Right atrium auricular region (tissue), 2 donors: Measurements from ENCODE around the gene PPP5C. TPM values are rescaled to one million over a fixed set of nuclear protein-coding genes. Genes with fewer than 3 reads are reported as not detected.
"Not testable (repeated sequence)": the region's sequence is repeated elsewhere in the genome, so short reads cannot be mapped to it uniquely, and the experiment has no call there.

Source experiments
- DNase-seq: peaks from one replicate; pipeline ENCODE4 v3.0.0-alpha.2; 2019; ENCODE audit warnings: low spot score
- H3K27ac ChIP-seq, 2 donors: fragments of 200-600 bp; sonication (generic); 1 replicate in 1 of 2; 2 replicates in 1 of 2; pipeline ENCODE4 v1.5.1; 2016 to 2019
- H3K27me3 ChIP-seq, 2 donors: fragments of 200-600 bp; sonication (generic); one replicate each; pipeline versions ENCODE4 v1.5.1 to v1.6.0; 2017 to 2019
- H3K36me3 ChIP-seq: fragments of 200-600 bp; sonication (generic); one replicate; pipeline ENCODE4 v1.5.1; 2016
- H3K4me1 ChIP-seq, 2 donors: fragments of 200-600 bp; sonication (generic); one replicate each; pipeline versions ENCODE4 v1.5.1 to v1.6.0; 2017 to 2019
- H3K4me3 ChIP-seq, 2 donors: fragments of 200-600 bp; sonication (generic); 1 replicate in 1 of 2; 2 replicates in 1 of 2; pipeline ENCODE4 v1.5.1; 2017 to 2019; ENCODE audit warnings: mild to moderate bottlenecking in 1 of 2, moderate library complexity in 1 of 2
- H3K9me3 ChIP-seq, 2 donors: fragments of 200-600 bp; sonication (generic); one replicate each; pipeline ENCODE4 v1.5.1; 2019
- total RNA-seq, 2 donors: library from RNA; depleted of rRNA; stranded (reverse); fragments of >200 nt; gene quantifications; one replicate each; pipeline ENCODE4 v1.1.0, GENCODE V29; 2016
- TF ChIP-seq, protein P1 (sequence below), 2 donors: fragments of 200-600 bp; sonication (generic); IDR thresholded peaks; one replicate each; pipeline ENCODE4 v1.5.1; 2019; ENCODE audit warnings: antibody characterized with exemption in 2 of 2

The PPP5C gene
- total RNA-seq, 2 donors from 2014 or later: 59.1 to 84.3 TPM

DNA sequence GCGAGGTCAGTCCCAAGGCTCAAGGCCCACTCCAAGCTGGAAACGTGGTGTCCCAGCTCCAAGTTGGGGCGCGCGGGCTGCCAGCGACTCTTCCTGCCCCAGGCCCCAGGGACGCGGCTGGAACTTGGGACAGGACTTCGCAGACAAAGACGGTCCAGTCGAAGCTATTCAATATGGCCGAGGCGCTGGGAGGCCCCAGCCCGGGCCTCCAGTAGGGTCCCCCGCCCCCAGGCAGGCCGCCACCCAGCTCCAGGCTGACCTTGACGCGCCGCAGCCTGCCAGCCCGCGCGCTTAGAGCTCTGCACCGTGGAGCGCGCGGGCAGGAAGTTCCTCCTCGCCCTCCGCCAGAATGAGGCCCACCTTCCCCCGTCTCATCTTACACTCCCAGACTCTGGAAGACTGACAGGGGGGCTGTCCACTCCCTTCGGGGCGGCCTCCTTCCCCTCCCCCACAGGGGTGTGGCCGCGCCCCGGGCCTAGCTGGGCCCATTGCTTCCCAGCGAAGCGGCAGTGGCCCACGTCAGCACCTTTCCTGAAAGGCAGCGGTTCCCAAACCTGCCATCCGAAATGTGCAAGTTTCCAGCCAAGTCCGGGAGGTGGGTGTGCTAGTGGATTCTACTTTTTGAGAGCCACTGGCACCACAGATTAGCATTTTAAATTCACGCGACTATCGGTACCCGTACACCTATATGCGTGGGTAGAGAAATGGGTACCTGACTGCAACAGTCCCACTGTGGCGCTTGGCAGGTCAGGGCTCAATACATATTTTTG is 66.6 kb downstream of the PPP5C start, which contains the start of gene CCDC8:
Gene CCDC8, minus strand, starts transcription at position 303 of the 770 bp plus-strand sequence. CDS start 754 bp downstream, outside the sequence.
- Histone ChIP-seq H3K36me3 (peaks cover 6% of the 10 kb centered on the region), H3K27me3 (no peaks in the 10 kb centered on the region), H3K9me3 (no peaks in the 10 kb centered on the region), H3K4me3 (peak within 1 kb of the TSS; percentile 60), H3K27ac (peak within 1 kb of the TSS; percentile 86 to 88), H3K4me1 (peaks cover 0 to 42% of the 10 kb centered on the region in 2 donors)
- TF ChIP-seq, protein P1, sequence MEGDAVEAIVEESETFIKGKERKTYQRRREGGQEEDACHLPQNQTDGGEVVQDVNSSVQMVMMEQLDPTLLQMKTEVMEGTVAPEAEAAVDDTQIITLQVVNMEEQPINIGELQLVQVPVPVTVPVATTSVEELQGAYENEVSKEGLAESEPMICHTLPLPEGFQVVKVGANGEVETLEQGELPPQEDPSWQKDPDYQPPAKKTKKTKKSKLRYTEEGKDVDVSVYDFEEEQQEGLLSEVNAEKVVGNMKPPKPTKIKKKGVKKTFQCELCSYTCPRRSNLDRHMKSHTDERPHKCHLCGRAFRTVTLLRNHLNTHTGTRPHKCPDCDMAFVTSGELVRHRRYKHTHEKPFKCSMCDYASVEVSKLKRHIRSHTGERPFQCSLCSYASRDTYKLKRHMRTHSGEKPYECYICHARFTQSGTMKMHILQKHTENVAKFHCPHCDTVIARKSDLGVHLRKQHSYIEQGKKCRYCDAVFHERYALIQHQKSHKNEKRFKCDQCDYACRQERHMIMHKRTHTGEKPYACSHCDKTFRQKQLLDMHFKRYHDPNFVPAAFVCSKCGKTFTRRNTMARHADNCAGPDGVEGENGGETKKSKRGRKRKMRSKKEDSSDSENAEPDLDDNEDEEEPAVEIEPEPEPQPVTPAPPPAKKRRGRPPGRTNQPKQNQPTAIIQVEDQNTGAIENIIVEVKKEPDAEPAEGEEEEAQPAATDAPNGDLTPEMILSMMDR (IDR thresholded peaks at IDR 0.05): no peak
- DNase-seq: peak; percentile 85

DNA sequence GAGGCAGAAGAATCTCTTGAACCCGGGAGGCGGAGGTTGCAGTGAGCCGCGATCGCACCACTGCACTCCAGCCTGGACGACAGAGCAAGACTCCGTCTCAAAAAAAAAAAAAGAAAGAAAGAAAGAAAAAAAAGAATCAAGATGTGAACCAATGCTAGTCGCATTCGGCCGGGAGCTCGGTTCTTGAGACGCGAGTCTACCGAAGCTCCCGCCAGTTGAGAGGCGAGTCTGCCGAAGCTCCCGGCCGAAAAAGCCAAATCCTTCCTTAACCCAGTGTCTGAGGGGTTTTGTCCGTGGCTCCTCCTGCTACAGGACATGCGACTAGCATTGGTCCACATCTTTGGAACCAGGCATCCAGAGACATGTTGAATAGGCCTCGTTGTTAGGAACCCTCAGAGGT is 68.0 kb downstream of the PPP5C start:
- H3K27ac ChIP-seq, DNase-seq, H3K4me3 ChIP-seq, H3K27me3 ChIP-seq, H3K9me3 ChIP-seq, H3K36me3 ChIP-seq: not testable (repeated sequence)
- H3K4me1 ChIP-seq: peaks cover 0 to 32% of the 10 kb centered on the region in 2 donors

GRCh38 chr19:46415804-46416709 is 69.2 kb downstream of the PPP5C start:
- peaks cover 0 to 22% of the 10 kb centered on the region in 2 donors for H3K4me1 ChIP-seq
- not testable (repeated sequence) for H3K27me3 ChIP-seq, H3K36me3 ChIP-seq, H3K9me3 ChIP-seq
- peak; percentile 85 for DNase-seq
- H3K4me3 ChIP-seq: peak overlapping the region; percentile 21 to 44
- peak overlapping the region; percentile 35 to 70 for H3K27ac ChIP-seq

- Histone ChIP-seq H3K27me3 (no peaks in the 10 kb centered on the region), H3K27ac (peak overlapping the region in 1 of 2 donors; percentile 35), H3K36me3 (no peaks in the 10 kb centered on the region), H3K9me3 (no peaks in the 10 kb centered on the region), H3K4me1 (peaks cover 0 to 14% of the 10 kb centered on the region in 2 donors), H3K4me3 (no peak overlapping the region)
- DNase-seq: no peak
- TF ChIP-seq, protein P1 (IDR thresholded peaks at IDR 0.05): no peak
Observed at GRCh38 chr19:46420056-46420455, 73.2 kb downstream of the PPP5C start.

DNA sequence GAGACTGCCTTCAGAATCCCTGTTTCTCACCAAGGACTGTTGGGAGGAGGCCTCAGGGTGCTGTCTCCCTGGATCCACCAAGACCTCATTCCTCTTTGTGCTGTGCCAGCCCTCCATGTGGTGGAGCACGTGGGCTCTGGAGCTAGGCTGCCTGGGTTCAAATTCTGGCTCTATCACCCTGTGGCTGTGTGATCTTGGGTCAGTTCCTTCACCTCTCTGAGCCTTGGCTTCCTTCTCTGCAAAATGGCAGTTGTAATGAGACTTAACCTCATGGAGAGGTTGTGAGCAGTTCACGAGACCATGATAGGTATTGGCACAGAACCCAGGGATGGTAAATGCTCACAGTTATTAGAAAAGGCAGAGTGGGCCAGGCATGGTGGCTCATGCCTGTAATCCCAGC is 75.5 kb downstream of the PPP5C start:
- no peak for DNase-seq
- Histone ChIP-seq H3K4me3 (no peak overlapping the region), H3K4me1 (peaks cover 0 to 9% of the 10 kb centered on the region in 2 donors), H3K27ac (no peak overlapping the region), H3K27me3 (no peaks in the 10 kb centered on the region), H3K9me3 (no peaks in the 10 kb centered on the region), H3K36me3 (no peaks in the 10 kb centered on the region)
- TF ChIP-seq, protein P1 (IDR thresholded peaks at IDR 0.05): no peak

DNA sequence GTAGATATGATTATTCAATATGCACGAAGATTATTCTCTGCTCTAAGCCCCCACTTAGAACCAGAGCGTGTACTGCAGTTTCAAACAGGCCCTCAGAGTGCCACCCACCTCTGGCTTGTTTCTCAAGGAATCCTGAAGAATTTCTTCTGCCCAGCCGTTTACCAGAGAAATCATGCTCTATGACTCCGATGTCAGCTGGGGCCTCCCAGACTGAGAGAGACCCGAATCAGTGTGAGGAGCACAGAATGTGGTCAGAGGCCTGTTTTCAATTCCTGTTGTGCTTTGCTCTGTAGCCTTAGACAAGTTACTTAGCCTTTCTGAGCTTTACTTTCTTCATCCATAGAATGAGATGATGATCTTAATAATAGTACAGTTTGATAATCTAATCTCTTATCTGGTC is 76.3 kb downstream of the PPP5C start:
- TF ChIP-seq, protein P1 (IDR thresholded peaks at IDR 0.05): no peak
- Histone ChIP-seq H3K4me3 (no peak overlapping the region), H3K4me1 (peaks cover 0 to 9% of the 10 kb centered on the region in 2 donors), H3K9me3 (no peaks in the 10 kb centered on the region), H3K27ac (no peak overlapping the region), H3K36me3 (no peaks in the 10 kb centered on the region), H3K27me3 (no peaks in the 10 kb centered on the region)
- DNase-seq: no peak
